ENCODE results near the gene NTM.

NTM gene

DNA sequence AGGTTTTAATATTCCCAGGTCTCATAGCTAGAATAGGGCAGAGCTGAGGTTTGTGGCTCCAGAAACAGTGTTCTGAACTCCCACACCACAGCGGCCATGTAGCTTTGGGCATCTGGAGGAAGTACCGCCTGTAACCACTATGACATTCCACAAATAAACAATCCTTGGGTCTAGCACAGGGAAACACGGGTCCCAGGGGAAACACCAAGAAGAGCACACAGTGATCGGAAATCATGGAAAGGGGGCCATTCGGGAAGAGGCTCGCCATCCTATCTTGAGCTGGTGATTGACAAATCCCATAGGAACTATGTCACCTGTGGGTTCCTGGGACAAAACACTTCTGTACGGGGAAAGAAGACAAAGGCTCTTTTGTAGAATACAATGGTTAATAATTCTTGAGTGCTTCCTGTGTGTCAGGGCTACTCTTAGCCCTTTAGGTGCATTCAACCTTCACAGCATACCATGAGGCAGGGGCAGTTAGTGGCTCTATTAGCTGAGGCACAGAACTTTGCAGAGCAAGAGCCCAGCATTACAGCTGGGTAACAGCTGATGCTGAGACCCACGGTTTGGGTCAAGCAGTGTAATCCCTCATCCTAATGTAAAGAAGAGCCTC lies 514.2 kb downstream of the NTM start:
- no peak for DNase-seq

- DNase-seq: no peak
Measured at GRCh38 chr11:131885431-131885830, 515.0 kb downstream of the NTM start.

- no peak for DNase-seq
Measured at GRCh38 chr11:131886201-131886600, 515.8 kb downstream of the NTM start.

GRCh38 chr11:131888230-131888855 lies 517.9 kb downstream of the NTM start:
- DNase-seq: no peak

GRCh38 chr11:131889146-131889577 lies 518.7 kb downstream of the NTM start:
- no peak for DNase-seq

GRCh38 chr11:131889760-131890581 lies 519.6 kb downstream of the NTM start:
- DNase-seq: no peak

DNA sequence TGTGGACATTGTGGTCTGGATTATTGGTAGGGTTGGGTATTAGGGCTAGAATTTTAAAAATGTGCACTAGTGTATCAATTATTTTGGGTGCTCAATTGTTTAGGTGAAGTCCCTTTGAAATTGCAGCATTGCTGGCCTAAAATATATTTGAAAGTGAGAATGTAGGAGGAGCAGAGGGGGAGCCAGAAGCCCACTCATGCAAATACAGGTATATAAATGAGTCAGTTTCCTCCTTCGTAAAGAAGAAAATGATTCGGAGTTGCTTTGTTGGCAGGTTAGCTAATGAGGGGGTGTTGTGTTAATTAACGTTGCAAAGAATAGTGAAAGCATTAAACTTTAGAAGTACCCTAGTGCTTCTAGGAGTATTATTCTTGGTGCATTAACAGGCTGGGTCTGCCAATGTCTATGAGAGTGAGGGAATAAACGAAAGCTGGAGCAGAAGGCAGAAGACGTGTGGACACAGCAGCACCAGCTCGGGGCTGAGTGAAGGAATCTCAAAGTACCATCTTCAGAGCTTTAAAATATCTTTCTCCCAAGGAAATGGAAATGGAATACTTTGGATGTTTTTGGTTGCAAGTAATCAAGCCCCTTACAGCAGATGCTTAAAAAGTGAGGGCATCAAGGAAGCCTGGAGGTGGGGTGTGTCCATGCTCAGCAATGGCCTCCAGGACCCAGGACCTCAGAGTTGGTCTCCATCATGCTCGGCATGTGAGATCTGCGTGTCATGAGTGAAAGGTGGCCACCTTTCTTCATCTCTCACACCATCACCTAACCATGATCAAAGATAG lies 522.9 kb downstream of the NTM start:
- DNase-seq: no peak

GRCh38 chr11:131893988-131894387 lies 523.6 kb downstream of the NTM start:
- DNase-seq: no peak

DNA sequence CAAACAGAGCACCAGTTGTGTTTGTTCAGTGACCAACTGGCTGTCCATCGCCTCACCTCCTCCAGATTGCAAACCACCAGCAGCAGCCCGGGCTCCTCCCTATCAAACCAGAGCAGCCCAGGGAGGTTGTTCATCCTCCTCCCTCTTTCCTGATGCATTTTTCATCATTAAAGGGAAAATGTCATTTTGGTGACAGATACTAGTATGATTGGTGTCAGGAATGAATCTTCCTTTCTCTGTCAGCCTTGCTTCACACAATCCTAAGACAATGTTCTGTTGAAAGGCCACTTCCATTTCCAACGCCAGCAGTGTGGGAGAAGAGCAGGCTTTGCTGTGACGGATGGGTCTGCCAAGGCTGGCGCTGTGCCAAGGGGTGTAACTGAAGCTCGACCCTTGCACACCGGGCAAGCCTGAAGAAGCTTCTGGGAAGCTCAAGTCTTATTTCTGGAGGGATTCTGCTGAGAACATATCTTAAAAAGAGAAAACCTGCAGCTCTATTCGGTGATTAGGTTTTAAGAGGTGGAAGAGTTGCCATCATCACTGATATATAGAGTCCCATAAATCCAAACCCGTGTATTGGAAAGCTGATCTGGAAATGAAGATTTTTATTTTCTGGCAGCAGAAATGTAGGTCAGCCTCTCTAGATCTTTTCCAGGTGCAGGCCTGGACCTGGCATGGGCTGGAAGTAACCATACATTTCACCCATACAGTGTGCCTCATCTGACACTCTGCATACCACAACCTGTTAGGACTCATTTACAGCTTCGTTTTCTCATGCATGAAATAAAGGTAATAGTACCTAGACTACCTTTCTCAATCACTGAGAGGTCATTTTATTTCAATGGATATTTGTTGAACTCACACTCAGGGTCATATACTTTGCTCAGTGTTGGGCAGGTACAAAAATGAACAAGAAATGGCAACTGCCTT lies 524.5 kb downstream of the NTM start:
- DNase-seq: no peak

GRCh38 chr11:131895865-131896264 lies 525.5 kb downstream of the NTM start:
- DNase-seq: no peak

- no peak for DNase-seq
Measured at GRCh38 chr11:131896978-131897615, 526.7 kb downstream of the NTM start.

GRCh38 chr11:131897956-131898355 lies 527.5 kb downstream of the NTM start:
- no peak for DNase-seq

DNA sequence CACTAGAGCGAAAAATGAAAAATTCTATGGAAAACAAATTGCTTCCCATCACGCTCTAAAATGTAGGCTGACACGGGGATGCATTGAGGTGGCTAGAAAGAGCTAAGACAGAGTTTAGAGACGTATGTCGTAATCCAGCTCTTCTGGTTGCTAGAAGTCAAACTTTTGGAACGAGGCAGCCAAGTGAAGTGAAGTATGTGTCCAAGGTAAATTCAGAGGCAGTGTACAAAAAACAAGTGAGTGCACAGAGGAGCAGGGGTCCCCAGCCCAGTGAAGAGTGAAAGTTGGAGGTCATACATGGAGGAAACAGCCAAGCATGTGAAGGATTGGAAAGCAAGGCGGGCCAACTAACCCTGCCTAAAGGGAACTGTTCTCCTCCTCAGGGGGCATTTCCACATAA lies 528.5 kb downstream of the NTM start:
- DNase-seq: no peak

- DNase-seq: no peak
Measured at GRCh38 chr11:131899950-131900580, 529.6 kb downstream of the NTM start.

- DNase-seq: no peak
Measured at GRCh38 chr11:131902421-131902820, 532.0 kb downstream of the NTM start.

- DNase-seq: no peak
Measured at GRCh38 chr11:131903074-131903473, 532.7 kb downstream of the NTM start.

- DNase-seq: no peak
Measured at GRCh38 chr11:131904756-131905155, 534.3 kb downstream of the NTM start.

DNA sequence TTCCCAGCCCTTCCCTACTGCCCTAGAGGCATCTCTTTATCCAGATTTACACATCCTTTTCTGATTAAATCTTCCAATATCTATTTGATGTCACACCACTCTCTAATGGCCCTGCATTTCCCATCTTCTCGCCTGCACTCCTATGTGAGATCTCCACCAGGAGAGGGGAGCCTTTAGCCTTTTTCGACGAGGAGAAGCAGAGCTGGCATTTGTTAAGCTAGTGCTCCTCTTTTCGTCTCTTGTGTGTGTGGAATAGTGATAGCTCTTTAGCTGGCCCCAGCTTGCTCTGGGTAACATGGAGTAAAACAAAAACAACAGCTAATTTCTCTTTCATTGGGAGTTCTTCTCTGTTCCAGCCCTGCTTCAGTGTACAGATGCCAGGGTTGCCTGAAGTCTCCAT lies 536.5 kb downstream of the NTM start:
- DNase-seq: no peak

DNA sequence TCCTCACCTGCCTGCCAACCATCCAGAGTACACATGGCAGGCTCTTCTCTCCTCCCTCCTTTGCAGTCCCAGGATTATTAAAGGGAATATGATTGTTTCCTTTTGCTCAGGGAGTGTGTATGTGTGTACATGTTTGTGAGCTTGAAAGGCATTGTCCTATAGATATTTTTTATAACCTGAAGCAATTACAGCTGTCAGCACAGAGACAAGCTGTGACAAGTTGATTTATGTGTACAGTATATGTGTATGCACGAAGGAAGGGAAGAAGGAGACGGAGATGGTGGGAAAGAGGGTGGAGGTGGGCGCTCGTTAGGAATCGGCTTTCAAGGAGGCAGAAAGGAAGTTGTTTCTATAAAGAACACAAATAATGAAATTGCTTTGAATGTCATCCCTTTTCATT lies 537.0 kb downstream of the NTM start:
- DNase-seq: no peak

DNA sequence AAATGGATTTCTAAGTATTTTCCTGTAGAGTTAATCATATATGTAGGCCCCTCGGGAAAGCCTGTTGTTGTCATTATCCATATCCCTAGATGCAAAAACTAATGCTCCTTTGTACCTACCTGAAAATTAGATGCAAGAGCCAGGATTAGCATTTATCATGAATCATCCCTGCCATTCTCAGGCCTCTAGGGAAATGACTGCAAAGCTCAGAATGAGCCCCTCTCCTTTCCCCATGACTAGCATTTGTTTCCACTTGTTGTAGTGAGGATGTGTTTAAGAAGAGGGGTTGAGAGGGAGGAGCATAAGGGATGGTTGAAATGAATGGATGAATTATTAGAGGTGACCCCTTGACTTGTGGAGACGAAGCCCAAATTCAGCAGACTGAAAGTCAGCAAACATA lies 537.9 kb downstream of the NTM start:
- no peak for DNase-seq

Data from NCI-H2107 (cell line).